Prostate gland (tissue), 2 donors: Measurements from ENCODE around the gene RIMBP2.

Source experiments
- POLR2A ChIP-seq: fragments of 450-650 bp; IDR thresholded peaks from one replicate; pipeline ENCODE4 v1.6.1; 2016; ENCODE audit warnings: antibody characterized with exemption, mild to moderate bottlenecking
- POLR2AphosphoS5 ChIP-seq: sonication (generic); formaldehyde crosslinking; IDR thresholded peaks from one replicate; pipeline ENCODE4 v1.6.1; 2017; ENCODE audit warnings: antibody characterized with exemption
- TF ChIP-seq, protein P1 (sequence below), 4 experiments: fragments of 200-600 bp in 2 of 4; fragments of 450-650 bp in 2 of 4; sonication (generic) in 2 of 4; IDR thresholded peaks; 1 replicate in 3 of 4; 2 replicates in 1 of 4; pipeline ENCODE4 v1.5.1; 2016 to 2019; ENCODE audit warnings: antibody characterized with exemption in 4 of 4, mild to moderate bottlenecking in 2 of 4, moderate library complexity in 2 of 4

DNA sequence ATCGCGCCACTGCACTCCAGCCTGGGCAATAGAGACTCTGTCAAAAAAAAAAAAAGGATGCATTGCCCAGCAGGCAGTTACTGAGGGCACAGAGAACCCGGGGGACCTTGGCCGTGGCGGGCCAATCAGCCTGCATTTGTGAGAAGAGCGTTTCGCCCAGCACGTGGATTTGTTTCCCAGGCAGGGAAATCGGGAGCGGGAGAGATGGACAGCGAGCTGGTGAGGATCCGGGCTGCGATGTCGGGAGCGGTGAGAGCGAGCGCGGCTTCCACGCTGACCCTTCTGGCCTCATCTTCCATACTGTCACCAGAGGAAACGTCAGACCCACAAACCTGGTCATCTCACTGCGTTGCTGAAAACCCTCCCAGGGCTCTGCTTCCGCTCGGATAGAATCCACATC lies 123.5 kb downstream of the RIMBP2 start:
- TF ChIP-seq POLR2A = no peak
- TF ChIP-seq, protein P1, sequence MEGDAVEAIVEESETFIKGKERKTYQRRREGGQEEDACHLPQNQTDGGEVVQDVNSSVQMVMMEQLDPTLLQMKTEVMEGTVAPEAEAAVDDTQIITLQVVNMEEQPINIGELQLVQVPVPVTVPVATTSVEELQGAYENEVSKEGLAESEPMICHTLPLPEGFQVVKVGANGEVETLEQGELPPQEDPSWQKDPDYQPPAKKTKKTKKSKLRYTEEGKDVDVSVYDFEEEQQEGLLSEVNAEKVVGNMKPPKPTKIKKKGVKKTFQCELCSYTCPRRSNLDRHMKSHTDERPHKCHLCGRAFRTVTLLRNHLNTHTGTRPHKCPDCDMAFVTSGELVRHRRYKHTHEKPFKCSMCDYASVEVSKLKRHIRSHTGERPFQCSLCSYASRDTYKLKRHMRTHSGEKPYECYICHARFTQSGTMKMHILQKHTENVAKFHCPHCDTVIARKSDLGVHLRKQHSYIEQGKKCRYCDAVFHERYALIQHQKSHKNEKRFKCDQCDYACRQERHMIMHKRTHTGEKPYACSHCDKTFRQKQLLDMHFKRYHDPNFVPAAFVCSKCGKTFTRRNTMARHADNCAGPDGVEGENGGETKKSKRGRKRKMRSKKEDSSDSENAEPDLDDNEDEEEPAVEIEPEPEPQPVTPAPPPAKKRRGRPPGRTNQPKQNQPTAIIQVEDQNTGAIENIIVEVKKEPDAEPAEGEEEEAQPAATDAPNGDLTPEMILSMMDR (IDR thresholded peaks at IDR 0.05) = no peak
- TF ChIP-seq POLR2AphosphoS5 = no peak
